Hepatocyte (in vitro differentiated cells): Measurements from ENCODE around the gene PIP5K1C. TPM values are rescaled to one million over a fixed set of nuclear protein-coding genes. Genes with fewer than 3 reads are reported as not detected.

ENCODE experiments used
- DNase-seq: peaks from one replicate; pipeline ENCODE4 v3.0.0-alpha.2; 2016; ENCODE audit warnings: low spot score
- H2AFZ ChIP-seq: fragments of 200-600 bp; sonication (generic); 2 replicates; pipeline ENCODE4 v1.6.0; 2016; ENCODE audit warnings: antibody characterized with exemption, mild to moderate bottlenecking
- H3K27ac ChIP-seq: fragments of 200-600 bp; sonication (generic); 2 replicates; pipeline ENCODE4 v1.5.1; 2016; ENCODE audit warnings: mild to moderate bottlenecking
- H3K27me3 ChIP-seq: fragments of 200-600 bp; sonication (generic); 2 replicates; pipeline ENCODE4 v1.6.1; 2016
- H3K36me3 ChIP-seq: fragments of 200-600 bp; sonication (generic); replicated peaks from 2 replicates; pipeline ENCODE4 v1.5.1; 2016; ENCODE audit warnings: low read depth; ENCODE audit not compliant: insufficient read depth
- H3K4me1 ChIP-seq: fragments of 200-600 bp; sonication (generic); 2 replicates; pipeline ENCODE4 v1.5.1; 2016; ENCODE audit warnings: mild to moderate bottlenecking, moderate library complexity; ENCODE audit not compliant: insufficient read depth
- H3K4me2 ChIP-seq: fragments of 200-600 bp; sonication (generic); 2 replicates; pipeline ENCODE4 v1.6.0; 2016
- H3K4me3 ChIP-seq: fragments of 200-600 bp; sonication (generic); 2 replicates; pipeline ENCODE4 v1.5.1; 2016; ENCODE audit warnings: mild to moderate bottlenecking
- H3K79me2 ChIP-seq: fragments of 200-600 bp; sonication (generic); 2 replicates; pipeline ENCODE4 v1.6.0; 2017; ENCODE audit warnings: mild to moderate bottlenecking
- H3K9me2 ChIP-seq: fragments of 200-600 bp; sonication (generic); replicated peaks from 2 replicates; pipeline ENCODE4 v1.6.0; 2017; ENCODE audit warnings: mild to moderate bottlenecking; ENCODE audit not compliant: insufficient read depth
- H3K9me3 ChIP-seq: fragments of 200-600 bp; sonication (generic); 2 replicates; pipeline ENCODE4 v1.5.1; 2016; ENCODE audit warnings: low read depth, mild to moderate bottlenecking
- H4K20me1 ChIP-seq: fragments of 200-600 bp; sonication (generic); 2 replicates; pipeline ENCODE4 v1.6.0; 2016; ENCODE audit warnings: mild to moderate bottlenecking; ENCODE audit not compliant: insufficient read depth, poor library complexity, severe bottlenecking
- CTCF ChIP-seq: fragments of 200-600 bp; sonication (generic); IDR thresholded peaks from 2 replicates; pipeline ENCODE4 v1.5.1; 2016; ENCODE audit warnings: antibody characterized with exemption, mild to moderate bottlenecking; ENCODE audit not compliant: poor library complexity
- EZH2 ChIP-seq: fragments of 200-600 bp; sonication (generic); IDR thresholded peaks from 2 replicates; pipeline ENCODE4 v1.6.1; 2016; ENCODE audit warnings: antibody characterized with exemption, mild to moderate bottlenecking, borderline replicate concordance
- EZH2phosphoT487 ChIP-seq: fragments of 200-600 bp; sonication (generic); IDR thresholded peaks from one replicate; pipeline ENCODE4 v1.6.1; 2018; ENCODE audit warnings: antibody characterized with exemption, mild to moderate bottlenecking, low read depth, moderate library complexity; ENCODE audit not compliant: unreplicated experiment, severe bottlenecking
- WGBS: methylation state at CpG from one replicate; pipeline ENCODE4 v1.1.6; 2016; ENCODE audit warnings: low lambda C conversion rate; ENCODE audit errors: missing lambda C conversion rate; 5-methylcytosine and 5-hydroxymethylcytosine counted together
- polyA plus RNA-seq: library from polyadenylated mRNA; unstranded; fragments of >200 nt; fragmentation: Nextera tagmentation; extraction: Ambion mirVana; gene quantifications from 2 replicates; pipeline ENCODE4 v1.2.1, GENCODE V29; 2016
- total RNA-seq: library from RNA; depleted of rRNA; stranded (reverse); fragments of >200 nt; gene quantifications from 2 replicates; pipeline ENCODE4 v1.2.3, GENCODE V29; 2014

The PIP5K1C gene
- total and polyA plus RNA-seq, 2 experiments from 2014 or later: 20.7 to 37.1 TPM

GRCh38 chr19:3599776-3600187, 100.5 kb downstream of the PIP5K1C start:
- no peaks in the 10 kb centered on the region for H3K27me3 ChIP-seq
- H2AFZ ChIP-seq: no peak overlapping the region
- no peaks in the 10 kb centered on the region for H3K9me2 ChIP-seq
- no peaks in the 10 kb centered on the region for H4K20me1 ChIP-seq
- no peak for TF ChIP-seq EZH2phosphoT487
- no peak for TF ChIP-seq CTCF
- no peak for TF ChIP-seq EZH2
- no peaks in the 10 kb centered on the region for H3K79me2 ChIP-seq
- no peaks in the 10 kb centered on the region for H3K4me1 ChIP-seq
- H3K27ac ChIP-seq: no peak overlapping the region
- no peaks in the 10 kb centered on the region for H3K9me3 ChIP-seq
- no peak for DNase-seq
- no peaks in the 10 kb centered on the region for H3K36me3 ChIP-seq
- no peak overlapping the region for H3K4me2 ChIP-seq
- H3K4me3 ChIP-seq: no peak overlapping the region
- WGBS: 91% methylated on average over 26 of the region's 28 CpGs

- Histone ChIP-seq H3K4me1 (no peaks in the 10 kb centered on the region), H3K9me2 (no peaks in the 10 kb centered on the region), H3K27ac (no peak overlapping the region), H3K27me3 (peaks cover 6% of the 10 kb centered on the region), H4K20me1 (no peaks in the 10 kb centered on the region), H3K4me2 (no peak overlapping the region), H3K4me3 (no peak overlapping the region), H3K79me2 (no peaks in the 10 kb centered on the region), H3K36me3 (no peaks in the 10 kb centered on the region), H2AFZ (no peak overlapping the region), H3K9me3 (no peaks in the 10 kb centered on the region)
- no peak for TF ChIP-seq EZH2phosphoT487
- no peak for TF ChIP-seq EZH2
- no peak for TF ChIP-seq CTCF
- WGBS: 93% methylated on average over 21 of the region's 34 CpGs
- no peak for DNase-seq
Observed at GRCh38 chr19:3595521-3596061, 104.7 kb downstream of the PIP5K1C start.

- H3K36me3 ChIP-seq: no peaks in the 10 kb centered on the region
- no peak overlapping the region for H3K4me3 ChIP-seq
- no peak for TF ChIP-seq CTCF
- no peak for TF ChIP-seq EZH2phosphoT487
- no peak for TF ChIP-seq EZH2
- WGBS: 35% methylated on average over 11 of the region's 11 CpGs
- H4K20me1 ChIP-seq: no peaks in the 10 kb centered on the region
- H3K4me1 ChIP-seq: no peaks in the 10 kb centered on the region
- no peaks in the 10 kb centered on the region for H3K9me2 ChIP-seq
- no peak overlapping the region for H2AFZ ChIP-seq
- no peak overlapping the region for H3K4me2 ChIP-seq
- peaks cover 6% of the 10 kb centered on the region for H3K27me3 ChIP-seq
- H3K79me2 ChIP-seq: no peaks in the 10 kb centered on the region
- H3K27ac ChIP-seq: no peak overlapping the region
- no peak for DNase-seq
- no peaks in the 10 kb centered on the region for H3K9me3 ChIP-seq
Observed at GRCh38 chr19:3593156-3593555, 107.1 kb downstream of the PIP5K1C start.
